K562 (cell line): ENCODE results near the gene ALG9. TPM values are rescaled to one million over a fixed set of nuclear protein-coding genes. Genes with fewer than 3 reads are reported as not detected.

Experiments used
- ATAC-seq: fragments of 200-7000 bp; cut with Tn5 transposase; 3 replicates; pipeline ENCODE4 v1.9.1; 2020; ENCODE audit warnings: moderate library complexity
- BruUV-seq: library from RNA; stranded (reverse); fragments of 400-500 nt; replicated peaks from 2 replicates; lab custom pipeline; 2021; lab: Mats Ljungman, UMichigan
- CTCF ChIA-PET: fragments of 300-600 bp; formaldehyde crosslinking; extraction: SDS; loops from one replicate; lab custom pipeline; 2021; ENCODE audit warnings: low intra/inter-chr PET ratio; lab: Yijun Ruan, JAX
- POLR2A ChIA-PET: fragments of 300-600, 350-650 bp; sonication (Branson Sonifier 250); formaldehyde crosslinking; extraction: SDS; loops from one replicate; lab custom pipeline; 2021; ENCODE audit warnings: antibody characterized with exemption, inconsistent platforms; lab: Yijun Ruan, JAX
- DNase-seq, 4 experiments: peaks; one replicate each; pipeline versions ENCODE4 v3.0.0 to v3.0.0-alpha.2; 2011 to 2018; ENCODE audit warnings: low spot score in 3 of 4, mixed read lengths in 3 of 4; ENCODE audit errors: extremely low read depth in 1 of 4
- FAIRE-seq: peaks from 2 replicates; lab custom pipeline; 2011; peaks lifted over from hg19 to GRCh38; lab: Jason Lieb, UNC
- H2AFZ ChIP-seq: 2 replicates; pipeline ENCODE4 v1.6.0; 2011; ENCODE audit warnings: low read depth, low read length, control low read depth, inconsistent platforms
- H3K27ac ChIP-seq: fragments of 200-600 bp; 3 replicates; pipeline ENCODE4 v1.8.0; 2011; ENCODE audit warnings: low read depth, mild to moderate bottlenecking, control low read depth, inconsistent platforms, low read length, moderate library complexity, mixed read lengths; ENCODE audit errors: extremely low read depth
- H3K27me3 ChIP-seq, 2 experiments: fragments of 300-600 bp in 1 of 2; 2 replicates in 1 of 2; 3 replicates in 1 of 2; pipeline versions ENCODE4 v1.6.0 to v1.8.0; 2011; ENCODE audit warnings: inconsistent platforms in 2 of 2, low read length in 2 of 2, mild to moderate bottlenecking in 1 of 2, mixed read lengths in 1 of 2, moderate library complexity in 1 of 2; ENCODE audit not compliant: control insufficient read depth in 2 of 2, insufficient read depth in 2 of 2
- H3K36me3 ChIP-seq: fragments of 300-600 bp; 3 replicates; pipeline ENCODE4 v1.8.0; 2011; ENCODE audit warnings: mild to moderate bottlenecking, low read length, inconsistent platforms; ENCODE audit not compliant: control insufficient read depth, insufficient read depth
- H3K4me1 ChIP-seq, 2 experiments: fragments of 200-600 bp in 1 of 2; replicated peaks in 1 of 2; 2 replicates in 1 of 2; 3 replicates in 1 of 2; pipeline versions ENCODE4 v1.5.1 to v1.8.0; 2011; ENCODE audit warnings: inconsistent platforms in 2 of 2, low read length in 2 of 2, mild to moderate bottlenecking in 1 of 2, mixed read lengths in 1 of 2, moderate library complexity in 1 of 2; ENCODE audit not compliant: control insufficient read depth in 2 of 2, insufficient read depth in 2 of 2
- H3K4me2 ChIP-seq: 2 replicates; pipeline ENCODE4 v1.6.1; 2011; ENCODE audit warnings: low read length, control low read depth, inconsistent platforms, mixed read lengths; ENCODE audit not compliant: insufficient read depth
- H3K4me3 ChIP-seq: fragments of 200-600 bp; sonication (generic), shearing (Covaris generic); 2 replicates; pipeline ENCODE4 v1.5.1; 2016; ENCODE audit warnings: control low read depth, inconsistent platforms
- H3K79me2 ChIP-seq: fragments of 200-600 bp; 3 replicates; pipeline ENCODE4 v1.8.0; 2011; ENCODE audit warnings: low read length, inconsistent platforms; ENCODE audit not compliant: control insufficient read depth, insufficient read depth
- H3K9ac ChIP-seq, 2 experiments: 2 replicates each; pipeline versions ENCODE4 v1.6.0 to v1.6.1; 2011; ENCODE audit warnings: low read depth in 2 of 2, low read length in 2 of 2, control low read depth in 1 of 2, inconsistent platforms in 1 of 2, mild to moderate bottlenecking in 1 of 2, mixed read lengths in 1 of 2; ENCODE audit not compliant: insufficient read depth in 1 of 2
- H3K9me1 ChIP-seq: one replicate; pipeline ENCODE4 v1.6.0; 2011; ENCODE audit warnings: inconsistent platforms, mild to moderate bottlenecking, low read length, moderate library complexity; ENCODE audit not compliant: control insufficient read depth, insufficient read depth
- H3K9me3 ChIP-seq: replicated peaks from 2 replicates; pipeline ENCODE4 v1.5.1; 2011; ENCODE audit warnings: low read depth, low read length, inconsistent platforms; ENCODE audit not compliant: control insufficient read depth, insufficient read depth
- H4K20me1 ChIP-seq: replicated peaks from 2 replicates; pipeline ENCODE4 v1.6.1; 2011; ENCODE audit warnings: low read length, inconsistent platforms, mixed read lengths; ENCODE audit not compliant: control insufficient read depth, insufficient read depth
- ATF7 ChIP-seq: fragments of 450-650 bp; IDR thresholded peaks from 2 replicates; pipeline ENCODE4 v1.7.1; 2014; ENCODE audit warnings: mild to moderate bottlenecking, moderate library complexity
- BMI1 ChIP-seq: fragments of 150-350 bp; IDR thresholded peaks from 2 replicates; pipeline ENCODE4 v1.6.1; 2014; ENCODE audit warnings: low read length
- CBX3 ChIP-seq, 2 experiments: IDR thresholded peaks; 1 replicate in 1 of 2; 2 replicates in 1 of 2; pipeline ENCODE4 v1.6.1; 2012; ENCODE audit warnings: inconsistent platforms in 2 of 2, low read length in 2 of 2, borderline replicate concordance in 1 of 2, control low read depth in 1 of 2
- MEIS2 ChIP-seq: fragments of 450-650 bp; IDR thresholded peaks from 2 replicates; pipeline ENCODE4 v1.6.1; 2014; ENCODE audit warnings: mild to moderate bottlenecking; ENCODE audit not compliant: partially characterized antibody
- NFIC ChIP-seq: fragments of 450-650 bp; IDR thresholded peaks from 2 replicates; pipeline ENCODE4 v1.6.1; 2017; ENCODE audit warnings: mild to moderate bottlenecking, inconsistent platforms
- POLR2AphosphoS2 ChIP-seq: IDR thresholded peaks from 2 replicates; pipeline ENCODE4 v1.6.1; 2012; ENCODE audit warnings: low read length, improper control_type of control experiment
- RAD21 ChIP-seq, 2 experiments: fragments of 250-450 bp in 1 of 2; fragments of 450-650 bp in 1 of 2; sonication (Bioruptor Pico) in 1 of 2; formaldehyde crosslinking in 1 of 2; IDR thresholded peaks in 1 of 2; conservative IDR thresholded peaks in 1 of 2; 2 replicates each; pipeline versions ENCODE4 v1.4.0 to v1.8.0; 2020 to 2022; ENCODE audit warnings: mild to moderate bottlenecking in 2 of 2, moderate library complexity in 1 of 2
- RBM14 ChIP-seq: fragments of 200-400 bp; formaldehyde crosslinking; IDR thresholded peaks from 2 replicates; pipeline ENCODE4 v1.6.1; 2018; ENCODE audit warnings: low read depth, mild to moderate bottlenecking, low read length, moderate library complexity, borderline replicate concordance; ENCODE audit not compliant: insufficient read depth
- SIN3B ChIP-seq: fragments of 450-650 bp; IDR thresholded peaks from 2 replicates; pipeline ENCODE4 v1.6.1; 2017; ENCODE audit warnings: low read depth, mild to moderate bottlenecking, moderate library complexity
- STAT5B ChIP-seq: fragments of 250-450 bp; sonication (Bioruptor Pico); IDR thresholded peaks from 2 replicates; pipeline ENCODE4 v1.8.0; 2021; ENCODE audit warnings: mild to moderate bottlenecking, inconsistent platforms
- YY1 ChIP-seq, 3 experiments: IDR thresholded peaks; 2 replicates each; pipeline ENCODE4 v1.6.1; 2011; ENCODE audit warnings: low read length in 2 of 3, mild to moderate bottlenecking in 2 of 3, moderate library complexity in 2 of 3, borderline replicate concordance in 1 of 3, control low read depth in 1 of 3, low read depth in 1 of 3; ENCODE audit not compliant: insufficient read depth in 3 of 3, insufficient replicate concordance in 2 of 3, control insufficient read depth in 1 of 3, insufficient read length in 1 of 3; ENCODE audit errors: extremely low read depth in 1 of 3
- WGBS: fragments of 100-300 bp; shearing (Covaris generic); methylation state at CpG from one replicate; pipeline ENCODE4 v1.1.6; 2016; ENCODE audit warnings: low coverage, mixed read lengths; ENCODE audit not compliant: insufficient coverage; ENCODE audit errors: missing lambda C conversion rate; 5-methylcytosine and 5-hydroxymethylcytosine counted together
- in situ Hi-C: fragments of 300-500 bp; cut with MboI; formaldehyde crosslinking; loops from 4 replicates; pipeline ENCODE4 v1.15.0; 2018; ENCODE audit warnings: inconsistent platforms, mixed read lengths
- intact Hi-C: fragments of 100-400 bp; cut with micrococcal nuclease; formaldehyde crosslinking; loops from 2 replicates; pipeline ENCODE4 v1.14.2; 2022
- polyA plus RNA-seq, 8 experiments: library from polyadenylated mRNA; depleted of rRNA in 4 of 8; stranded (reverse) in 5 of 8; unstranded in 3 of 8; fragments of >200 nt; fragmentation: Nextera tagmentation in 2 of 8; fragmentation: Illumina TruSeq in 1 of 8; extraction: Ambion mirVana in 2 of 8; extraction: Trizol in 1 of 8; gene quantifications; 2 replicates each; pipeline versions ENCODE4 v1.2.1 to v1.2.3, GENCODE V29; 2011 to 2014; ENCODE audit warnings: inconsistent platforms in 1 of 8, missing spikeins in 1 of 8
- total RNA-seq, 7 experiments: library from RNA; depleted of rRNA in 6 of 7; stranded (reverse); fragments of >200 nt in 6 of 7; fragmentation: Illumina TruSeq in 2 of 7; extraction: Trizol in 2 of 7; gene quantifications; 2 replicates each; pipeline versions ENCODE4 v1.2.1 to v1.2.3, GENCODE V29; 2011 to 2021; ENCODE audit warnings: low replicate concordance in 1 of 7
- TF ChIP-seq, protein P1 (sequence below): fragments of 250-450 bp; sonication (Bioruptor Pico); IDR thresholded peaks from 2 replicates; pipeline ENCODE4 v1.5.0; 2021
- TF ChIP-seq, protein P2 (sequence below): sonication (generic); formaldehyde crosslinking; IDR thresholded peaks from 2 replicates; pipeline ENCODE4 v1.8.1; 2023; ENCODE audit warnings: mild to moderate bottlenecking, missing genetic modification reagents, moderate library complexity
- TF ChIP-seq, protein P3 (sequence below), 2 experiments: IDR thresholded peaks in 1 of 2; conservative IDR thresholded peaks in 1 of 2; 2 replicates each; pipeline ENCODE4 v1.6.1; 2016; ENCODE audit warnings: low read depth in 2 of 2, mild to moderate bottlenecking in 1 of 2, missing compliant biosample characterization in 1 of 2, missing genetic modification characterization in 1 of 2, moderate library complexity in 1 of 2

The ALG9 gene
- total and polyA plus RNA-seq, 9 of the 15 experiments (the other 6 are each of a cell fraction or from before 2014, with no cell fraction given), result 11.5 to 40.5 (median 24.9) TPM

DNA sequence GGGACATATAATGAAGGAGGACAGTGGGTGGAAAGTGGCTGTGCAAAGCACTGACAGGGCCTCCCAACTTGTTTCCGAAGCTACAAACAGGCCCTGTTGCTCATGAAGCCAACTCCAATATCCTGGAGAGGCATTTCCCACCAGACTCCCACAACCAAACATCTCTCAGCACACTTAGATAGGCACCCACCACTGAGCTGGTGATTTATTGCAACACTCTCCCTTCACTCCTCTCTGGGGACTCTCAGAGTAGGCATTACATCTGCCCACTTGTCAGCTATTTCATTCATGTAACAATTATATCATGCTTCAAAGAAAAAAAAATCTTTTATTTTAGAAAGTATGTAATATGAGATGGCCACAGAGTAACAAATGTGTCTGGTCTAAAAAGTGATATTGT is 73.1 kb downstream of the ALG9 start (continued):
- TF ChIP-seq ATF7, result no peak
- TF ChIP-seq, protein P1, sequence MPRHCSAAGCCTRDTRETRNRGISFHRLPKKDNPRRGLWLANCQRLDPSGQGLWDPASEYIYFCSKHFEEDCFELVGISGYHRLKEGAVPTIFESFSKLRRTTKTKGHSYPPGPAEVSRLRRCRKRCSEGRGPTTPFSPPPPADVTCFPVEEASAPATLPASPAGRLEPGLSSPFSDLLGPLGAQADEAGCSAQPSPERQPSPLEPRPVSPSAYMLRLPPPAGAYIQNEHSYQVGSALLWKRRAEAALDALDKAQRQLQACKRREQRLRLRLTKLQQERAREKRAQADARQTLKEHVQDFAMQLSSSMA (CRISPR knock-in tag), result no peak
- no peak for TF ChIP-seq STAT5B (CRISPR knock-in tag)
- no peak for TF ChIP-seq NFIC
- no peak for TF ChIP-seq SIN3B
- TF ChIP-seq MEIS2, result no peak

DNA sequence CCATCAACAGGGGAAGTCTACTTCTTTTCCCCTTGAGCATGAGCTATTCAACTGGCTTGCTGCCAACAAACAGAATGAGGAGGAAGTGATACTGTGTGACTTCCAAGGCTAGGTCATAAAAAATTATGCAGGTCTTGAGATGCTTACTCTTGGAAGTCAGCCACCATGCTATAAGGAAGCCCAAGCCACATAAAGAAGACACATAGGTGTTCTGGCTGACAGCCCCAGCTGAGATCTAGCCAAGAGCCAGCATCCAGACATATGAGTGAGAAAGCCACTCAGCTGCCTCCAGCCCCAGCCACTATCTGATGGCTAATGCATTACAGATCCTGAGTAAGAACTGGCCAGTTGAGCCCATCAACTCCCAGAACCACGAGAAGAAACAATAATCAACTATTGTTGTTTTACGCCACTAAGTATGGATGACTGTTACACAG is 74.2 kb downstream of the ALG9 start:
- H3K9ac ChIP-seq, result no peak overlapping the region
- H3K4me3 ChIP-seq, result no peak overlapping the region
- H4K20me1 ChIP-seq, result no peaks in the 10 kb centered on the region
- H3K79me2 ChIP-seq, result no peaks in the 10 kb centered on the region
- H3K27me3 ChIP-seq, result no peaks in the 10 kb centered on the region
- BruUV-seq, result no TSS peak
- no peak overlapping the region for H3K4me2 ChIP-seq
- H3K36me3 ChIP-seq, result peaks cover 4% of the 10 kb centered on the region; the same call in 1 of the 3 replicates
- POLR2A ChIA-PET, result interaction anchor here (0.7 kb wide), 1 partner anchor 384 kb away, joined by 3 read pairs; no protein-coding TSS in a partner anchor
- no peak overlapping the region for H2AFZ ChIP-seq
- intact Hi-C loops, result no loop called here
- WGBS, result 81% methylated on average over 2 of the region's 2 CpGs
- no peaks in the 10 kb centered on the region for H3K9me1 ChIP-seq
- no peaks in the 10 kb centered on the region for H3K9me3 ChIP-seq
- H3K4me1 ChIP-seq, result peaks cover 0 to 7% of the 10 kb centered on the region in 2 experiments; a peak in 2 of 5 replicates
- in situ Hi-C loops, result loop anchor here (10.0 kb wide), 1 partner anchor 342 kb away; no protein-coding TSS in a partner anchor
- CTCF ChIA-PET, result no interaction called here
- FAIRE-seq (peak; percentile 73), ATAC-seq (peak; percentile 80), DNase-seq (peak in 2 of 4 experiments; percentile 18 to 65)
- H3K27ac ChIP-seq, result no peak overlapping the region
- TF ChIP-seq RBM14 (no peak), RAD21 (CRISPR knock-in tag; conservative IDR thresholded peaks at IDR 0.05 in 1 of 2, IDR thresholded peaks at IDR 0.05 in 1 of 2) (peak in 1 of 2 experiments; percentile 15; a peak in 1 of 4 replicates), CBX3 (IDR thresholded peaks at IDR 0.05; ENCODE audit: borderline replicate concordance in 1 of 2, low read length in 2 of 2) (no peak), NFIC (peak; percentile 98), YY1 (IDR thresholded peaks at IDR 0.05; ENCODE audit: borderline replicate concordance in 1 of 3, control insufficient read depth in 1 of 3, extremely low read depth in 1 of 3, insufficient read depth in 3 of 3, insufficient read length in 1 of 3, insufficient replicate concordance in 2 of 3, low read depth in 1 of 3, low read length in 2 of 3) (peak in 1 of 3 experiments; percentile 35), POLR2AphosphoS2 (no peak), BMI1 (no peak)
- TF ChIP-seq, protein P2, sequence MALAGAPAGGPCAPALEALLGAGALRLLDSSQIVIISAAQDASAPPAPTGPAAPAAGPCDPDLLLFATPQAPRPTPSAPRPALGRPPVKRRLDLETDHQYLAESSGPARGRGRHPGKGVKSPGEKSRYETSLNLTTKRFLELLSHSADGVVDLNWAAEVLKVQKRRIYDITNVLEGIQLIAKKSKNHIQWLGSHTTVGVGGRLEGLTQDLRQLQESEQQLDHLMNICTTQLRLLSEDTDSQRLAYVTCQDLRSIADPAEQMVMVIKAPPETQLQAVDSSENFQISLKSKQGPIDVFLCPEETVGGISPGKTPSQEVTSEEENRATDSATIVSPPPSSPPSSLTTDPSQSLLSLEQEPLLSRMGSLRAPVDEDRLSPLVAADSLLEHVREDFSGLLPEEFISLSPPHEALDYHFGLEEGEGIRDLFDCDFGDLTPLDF (CRISPR knock-in tag), result no peak
- TF ChIP-seq, protein P3, sequence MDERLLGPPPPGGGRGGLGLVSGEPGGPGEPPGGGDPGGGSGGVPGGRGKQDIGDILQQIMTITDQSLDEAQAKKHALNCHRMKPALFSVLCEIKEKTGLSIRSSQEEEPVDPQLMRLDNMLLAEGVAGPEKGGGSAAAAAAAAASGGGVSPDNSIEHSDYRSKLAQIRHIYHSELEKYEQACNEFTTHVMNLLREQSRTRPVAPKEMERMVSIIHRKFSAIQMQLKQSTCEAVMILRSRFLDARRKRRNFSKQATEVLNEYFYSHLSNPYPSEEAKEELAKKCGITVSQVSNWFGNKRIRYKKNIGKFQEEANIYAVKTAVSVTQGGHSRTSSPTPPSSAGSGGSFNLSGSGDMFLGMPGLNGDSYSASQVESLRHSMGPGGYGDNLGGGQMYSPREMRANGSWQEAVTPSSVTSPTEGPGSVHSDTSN (CRISPR knock-in tag; IDR thresholded peaks at IDR 0.05; ENCODE audit: low read depth), result no peak
- TF ChIP-seq, protein P3 (tag; conservative IDR thresholded peaks at IDR 0.05; ENCODE audit: low read depth), result no peak
